HepG2 (cell line): ENCODE measurements around the gene TMEM269.

ENCODE experiments used
- FOXM1 ChIP-seq: sonication (generic); formaldehyde crosslinking; IDR thresholded peaks from 2 replicates; pipeline ENCODE4 v1.5.0; 2020; ENCODE audit warnings: missing genetic modification reagents
- TFE3 ChIP-seq: IDR thresholded peaks from 2 replicates; pipeline ENCODE4 v1.6.1; 2016
- ZNF317 ChIP-seq: sonication (generic); formaldehyde crosslinking; IDR thresholded peaks from 2 replicates; pipeline ENCODE4 v1.5.0; 2020; ENCODE audit warnings: mild to moderate bottlenecking, missing genetic modification reagents

DNA sequence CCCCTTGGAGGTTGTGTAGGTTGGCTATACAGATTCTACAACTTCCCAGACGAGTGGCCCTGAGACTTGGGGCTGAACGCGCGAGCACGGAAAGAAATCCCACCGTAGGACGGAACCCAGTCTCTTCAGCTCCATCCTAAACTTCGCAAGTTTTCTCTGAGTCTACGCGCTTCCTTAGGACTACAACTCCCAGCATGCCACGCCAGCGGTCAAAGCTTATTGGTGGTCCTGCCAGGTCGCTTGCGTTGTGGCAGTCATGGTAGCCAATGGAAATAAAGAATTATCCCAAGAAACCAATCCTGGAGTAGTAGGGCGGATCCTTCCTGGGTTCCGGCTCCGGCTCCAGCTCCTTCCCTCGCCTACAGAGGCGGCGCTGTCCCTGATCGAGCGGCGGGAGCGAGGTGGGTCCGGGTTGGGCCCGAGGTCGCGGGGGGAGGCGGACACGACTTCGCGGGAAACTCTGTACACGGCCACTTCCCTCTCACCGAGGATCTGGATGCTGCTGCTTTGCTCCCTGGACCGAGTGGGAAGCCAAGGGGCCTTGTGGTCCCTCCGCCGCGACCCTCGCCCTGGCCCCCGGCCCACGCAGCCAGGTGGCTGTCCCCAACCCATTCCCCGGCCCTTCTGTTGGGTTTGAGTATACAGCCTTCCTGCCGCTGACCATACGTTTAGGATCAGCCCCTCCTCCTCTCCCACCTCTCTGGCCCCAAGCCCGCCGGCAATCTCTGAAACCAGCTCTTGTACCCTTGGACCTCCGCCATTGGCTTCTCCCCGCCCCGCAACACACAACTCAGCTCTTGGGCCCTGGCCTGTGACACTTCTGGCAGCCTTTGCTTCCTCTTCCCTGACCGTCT, 61.7 kb downstream of the TMEM269 start, which contains the start of gene ZNF691:
- TF ChIP-seq FOXM1 (no peak), ZNF317 (CRISPR knock-in tag) (0 out of 2 replicates have a peak, but pooled peaks have one; percentile 50), TFE3 (CRISPR knock-in tag) (no peak)
